ENCODE measurements around the gene MORN4. TPM values are rescaled to one million over a fixed set of nuclear protein-coding genes. Genes with fewer than 3 reads are reported as not detected.

The MORN4 gene
- total and polyA plus RNA-seq, 2 of the 13 experiments (the other 11 are each of a cell fraction or from before 2014, with no cell fraction given): 3.4 to 9.1 TPM

DNA sequence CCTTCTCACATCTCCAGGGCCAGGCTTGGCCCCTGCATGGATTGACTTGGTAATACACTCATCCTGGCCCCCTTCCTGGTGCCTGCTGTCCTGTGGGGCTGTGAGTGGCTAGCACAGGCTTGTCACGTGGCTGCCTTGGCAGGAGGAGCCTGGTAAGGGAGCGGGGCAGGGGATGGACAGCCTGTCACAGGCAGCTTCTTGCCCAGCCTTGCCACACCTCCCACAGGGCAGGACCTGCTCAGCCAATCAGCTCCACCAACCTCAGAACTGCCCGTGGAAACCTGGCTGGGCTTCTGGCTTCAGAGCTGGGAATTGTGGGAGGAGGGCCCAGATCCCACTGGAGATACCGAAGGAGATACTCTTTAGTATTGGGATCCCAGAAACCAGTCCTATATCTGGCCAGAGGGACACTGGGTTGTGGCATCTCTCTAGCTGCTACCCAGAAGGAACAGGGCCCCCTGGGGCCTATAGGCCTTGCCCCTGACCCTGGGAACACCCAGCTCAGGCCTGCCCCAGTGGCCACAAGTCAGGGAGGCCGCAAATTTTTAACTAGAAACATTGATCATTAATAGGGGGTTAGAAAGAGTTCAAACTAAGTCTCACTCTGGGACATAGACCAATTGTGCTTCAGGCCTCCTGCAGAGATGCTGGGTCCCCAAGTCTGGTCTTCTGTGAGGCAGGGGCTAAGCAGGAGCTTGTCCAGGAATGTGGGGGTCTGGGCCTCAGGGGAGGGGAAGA is 49.1 kb downstream of the MORN4 start, which contains the start of gene HOGA1 (continued):
- TF ChIP-seq CSRNP2 (CRISPR knock-in tag; conservative IDR thresholded peaks at IDR 0.05; ENCODE audit: low read depth) (no peak), KAT8 (CRISPR knock-in tag; IDR thresholded peaks at IDR 0.05) (peak; percentile 45; the same call in 1 of the 2 replicates), ZNF740 (CRISPR knock-in tag; IDR thresholded peaks at IDR 0.05) (no peak), ZNF331 (CRISPR knock-in tag; IDR thresholded peaks at IDR 0.05) (no peak), HIVEP1 (CRISPR knock-in tag; IDR thresholded peaks at IDR 0.05) (no peak; the same call in 1 of the 2 replicates), PRPF4 (IDR thresholded peaks at IDR 0.05; ENCODE audit: low read depth, low read length, poor library complexity, severe bottlenecking) (no peak), HNF1A (IDR thresholded peaks at IDR 0.05; ENCODE audit: low read depth) (no peak; the same call in 1 of the 2 replicates), HNF1A (CRISPR knock-in tag; IDR thresholded peaks at IDR 0.05; ENCODE audit: borderline replicate concordance) (peak; percentile 32; the same call in 1 of the 2 replicates), ZEB1 (IDR thresholded peaks at IDR 0.05; ENCODE audit: insufficient replicate concordance, low read depth) (no peak), GPBP1L1 (CRISPR knock-in tag; IDR thresholded peaks at IDR 0.05) (no peak), ATAD3A (CRISPR knock-in tag; IDR thresholded peaks at IDR 0.05) (no peak), CEBPZ (IDR thresholded peaks at IDR 0.05; ENCODE audit: low read length) (no peak), KMT2A (CRISPR knock-in tag; IDR thresholded peaks at IDR 0.05) (no peak), FLYWCH1 (CRISPR knock-in tag; IDR thresholded peaks at IDR 0.05) (no peak)
- TF ChIP-seq, protein P1, sequence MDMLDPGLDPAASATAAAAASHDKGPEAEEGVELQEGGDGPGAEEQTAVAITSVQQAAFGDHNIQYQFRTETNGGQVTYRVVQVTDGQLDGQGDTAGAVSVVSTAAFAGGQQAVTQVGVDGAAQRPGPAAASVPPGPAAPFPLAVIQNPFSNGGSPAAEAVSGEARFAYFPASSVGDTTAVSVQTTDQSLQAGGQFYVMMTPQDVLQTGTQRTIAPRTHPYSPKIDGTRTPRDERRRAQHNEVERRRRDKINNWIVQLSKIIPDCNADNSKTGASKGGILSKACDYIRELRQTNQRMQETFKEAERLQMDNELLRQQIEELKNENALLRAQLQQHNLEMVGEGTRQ (IDR thresholded peaks at IDR 0.05; ENCODE audit: low read depth, low read length): peak; percentile 86
- TF ChIP-seq, protein P1 (CRISPR knock-in tag; IDR thresholded peaks at IDR 0.05; ENCODE audit: borderline replicate concordance): peak; percentile 92; the same call in 1 of the 2 replicates

All from HepG2 (cell line).